Measurements from ENCODE around the gene FRG2C.
"Not testable (repeated sequence)": the region's sequence is repeated elsewhere in the genome, so short reads cannot be mapped to it uniquely, and the experiment has no call there.

Gene FRG2C

GRCh38 chr3:75669348-75670297 is 5.5 kb downstream of the FRG2C start:
- not testable (repeated sequence) for DNase-seq (ENCODE audit: low spot score)

DNA sequence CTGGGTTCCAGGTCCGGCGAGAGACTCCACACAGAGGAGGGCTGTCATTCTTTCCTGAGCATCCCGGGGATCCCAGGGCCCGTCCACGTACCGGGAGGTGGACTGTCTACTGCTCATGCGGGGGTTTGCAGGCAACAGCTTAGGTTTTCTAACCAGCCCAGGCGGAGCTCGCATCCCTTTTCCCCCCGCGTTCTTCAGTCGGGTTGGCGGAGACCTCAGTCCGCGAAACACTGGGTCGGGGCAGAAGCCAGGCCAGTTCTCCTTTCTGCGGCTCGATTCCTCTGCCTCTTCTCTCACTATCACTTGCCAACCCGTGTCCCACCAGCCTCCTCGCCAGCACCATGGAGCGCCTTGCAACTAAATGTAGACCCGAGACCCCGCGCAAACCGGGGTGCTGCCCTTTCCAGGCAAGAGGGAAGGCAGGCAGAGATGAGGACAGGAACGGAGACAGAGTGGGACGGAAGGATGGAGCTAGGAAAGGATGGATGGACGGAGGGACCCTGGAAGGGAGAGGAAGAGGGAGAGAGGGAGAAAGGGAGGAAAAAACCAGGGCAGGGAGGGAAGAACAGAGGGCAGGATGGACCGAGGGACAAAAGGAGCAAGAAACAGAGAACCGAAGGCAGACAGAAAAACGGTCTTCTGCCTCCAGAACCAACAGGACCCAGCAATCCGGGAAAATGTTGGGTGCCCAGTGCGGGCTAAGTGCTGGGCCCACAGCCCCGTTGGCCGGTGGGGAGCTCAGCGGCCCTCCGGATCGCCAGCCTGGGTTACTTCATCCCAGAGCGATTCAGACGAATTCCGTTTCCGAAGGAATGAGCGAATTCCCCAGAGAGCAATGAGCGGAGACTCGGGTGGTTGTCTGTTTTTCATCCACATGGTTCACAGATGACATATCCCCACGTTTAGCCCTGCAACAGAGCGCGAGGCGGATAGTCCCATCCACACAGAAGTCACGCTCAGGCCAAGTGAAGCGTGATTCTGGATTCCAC is 6.5 kb downstream of the FRG2C start:
- DNase-seq (ENCODE audit: low spot score); FAIRE-seq: not testable (repeated sequence)

More at GRCh38 chr3:75669348-75670297, 5.5 kb downstream of the FRG2C start:
- not testable (repeated sequence) for FAIRE-seq

DNA sequence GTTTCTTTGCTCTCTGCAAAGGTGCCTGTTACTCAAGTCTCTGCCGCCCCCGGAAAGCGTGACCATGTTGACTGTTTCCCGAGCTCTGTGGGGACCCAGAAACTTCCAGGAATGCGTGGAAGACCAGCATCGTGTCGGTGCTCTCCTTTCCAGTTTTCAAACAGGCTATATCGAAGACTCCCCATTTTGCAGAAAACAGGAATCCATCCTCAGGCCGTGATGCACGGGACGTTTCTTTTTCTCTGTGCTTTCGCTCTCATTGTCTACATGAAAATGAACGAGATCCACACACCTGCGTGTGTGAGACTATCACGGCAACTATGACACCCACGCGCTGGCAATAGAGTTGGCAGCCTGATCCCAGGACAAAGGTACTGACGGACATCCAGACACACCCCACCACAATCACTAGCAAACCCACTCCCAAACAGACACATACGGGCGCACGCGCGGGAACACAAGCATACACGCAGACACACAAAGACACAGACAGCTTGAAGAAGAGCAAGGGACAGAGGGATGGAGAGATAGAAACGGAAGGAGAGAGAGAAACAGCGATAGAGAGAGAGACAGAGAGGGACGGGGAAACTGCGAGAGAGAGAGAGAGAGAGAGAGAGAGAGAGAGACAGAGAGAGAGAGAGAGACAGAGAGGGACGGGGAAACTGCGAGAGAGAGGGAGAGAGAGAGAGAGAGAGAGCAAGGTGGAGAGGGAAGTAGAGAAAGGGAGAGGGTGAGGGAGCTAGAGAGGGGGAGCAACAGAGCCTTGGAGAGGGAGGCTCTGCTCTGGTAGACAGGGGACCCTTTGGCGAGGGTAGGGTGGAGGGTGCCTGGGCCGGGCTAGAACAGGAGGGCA is 7.4 kb downstream of the FRG2C start:
- not testable (repeated sequence) for FAIRE-seq; DNase-seq (ENCODE audit: low spot score)

DNA sequence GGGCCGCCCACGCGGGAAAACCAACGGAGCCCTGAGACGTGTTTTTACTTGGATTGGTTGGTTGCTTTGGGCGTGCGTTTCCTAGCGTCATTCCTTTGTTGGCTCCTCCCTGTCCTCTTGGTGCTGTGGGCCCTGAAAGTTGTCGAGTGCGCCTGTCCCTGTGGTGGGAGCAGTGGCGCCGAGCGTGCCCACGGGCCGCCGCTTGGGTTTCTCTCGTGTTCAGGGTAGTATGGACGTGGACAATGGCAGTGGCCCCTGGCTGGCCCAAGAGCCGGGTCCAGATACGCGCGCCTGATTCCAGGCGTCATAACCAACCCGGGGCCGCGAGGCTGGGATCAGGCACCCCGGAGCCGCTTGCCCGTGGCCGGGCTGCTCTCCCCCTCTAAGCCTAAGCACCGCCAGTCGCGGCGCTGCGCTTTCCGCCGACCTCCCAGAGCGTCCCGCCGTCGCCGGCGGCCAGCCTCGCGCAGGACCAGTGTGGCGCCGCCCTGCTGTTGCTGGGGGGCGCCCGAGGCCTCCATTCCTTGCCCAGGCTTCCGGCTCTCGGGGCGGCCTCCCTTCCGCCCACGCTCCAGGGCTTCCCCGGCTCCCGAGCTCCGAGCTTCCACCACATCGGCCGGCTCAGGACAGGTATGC is 8.1 kb downstream of the FRG2C start:
- DNase-seq (ENCODE audit: low spot score): peak; percentile 71
- not testable (repeated sequence) for FAIRE-seq

GRCh38 chr3:75683965-75684364 is 19.8 kb downstream of the FRG2C start:
- not testable (repeated sequence) for FAIRE-seq; DNase-seq (ENCODE audit: low spot score)

GRCh38 chr3:75687323-75687722 is 23.2 kb downstream of the FRG2C start:
- FAIRE-seq (no peak), DNase-seq (ENCODE audit: low spot score) (no peak)

DNA sequence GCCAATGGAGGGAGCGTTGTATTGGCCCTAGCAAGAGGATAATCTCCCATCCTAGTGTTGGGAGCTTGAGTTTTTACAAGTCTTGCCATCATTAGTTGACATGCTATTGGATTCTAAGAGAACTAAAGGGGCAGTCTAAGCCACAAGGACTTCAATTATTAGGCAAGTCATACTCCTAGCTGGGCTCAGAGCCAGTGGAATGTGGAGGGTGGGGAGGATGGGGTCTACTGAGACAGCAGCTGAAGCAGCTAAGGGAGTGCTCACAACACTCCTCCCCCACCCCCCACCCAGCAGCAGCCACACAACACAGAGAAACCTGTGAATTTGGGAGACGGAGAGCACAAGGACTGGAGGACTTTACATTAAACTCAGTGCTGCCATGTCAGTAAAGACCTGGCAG is 27.9 kb downstream of the FRG2C start:
- DNase-seq (ENCODE audit: low spot score): no peak
- no peak for FAIRE-seq

Data from urothelium cell line (cell line).